Kidney capillary endothelial cell (primary cell): ENCODE measurements around the gene MTMR6.

ENCODE experiments used
- DNase-seq: peaks from one replicate; pipeline ENCODE4 v3.0.0-alpha.2; 2018; ENCODE audit warnings: low spot score

MTMR6 gene

DNA sequence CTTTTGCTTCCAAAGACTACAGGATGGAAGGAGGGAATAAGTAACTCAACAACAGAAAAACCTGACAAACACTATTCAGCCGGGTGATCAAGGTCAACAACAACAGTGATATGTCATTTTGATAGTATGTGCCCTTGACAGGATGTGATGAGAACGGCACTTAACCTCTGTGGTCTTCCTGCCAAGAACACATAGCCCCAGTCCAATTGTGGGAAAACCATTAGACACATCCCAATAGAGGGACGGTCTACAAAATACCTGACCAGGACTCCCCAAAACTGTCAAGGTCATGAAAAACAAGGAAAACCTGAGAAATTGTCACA lies 72.1 kb downstream of the MTMR6 start:
- DNase-seq: no peak

DNA sequence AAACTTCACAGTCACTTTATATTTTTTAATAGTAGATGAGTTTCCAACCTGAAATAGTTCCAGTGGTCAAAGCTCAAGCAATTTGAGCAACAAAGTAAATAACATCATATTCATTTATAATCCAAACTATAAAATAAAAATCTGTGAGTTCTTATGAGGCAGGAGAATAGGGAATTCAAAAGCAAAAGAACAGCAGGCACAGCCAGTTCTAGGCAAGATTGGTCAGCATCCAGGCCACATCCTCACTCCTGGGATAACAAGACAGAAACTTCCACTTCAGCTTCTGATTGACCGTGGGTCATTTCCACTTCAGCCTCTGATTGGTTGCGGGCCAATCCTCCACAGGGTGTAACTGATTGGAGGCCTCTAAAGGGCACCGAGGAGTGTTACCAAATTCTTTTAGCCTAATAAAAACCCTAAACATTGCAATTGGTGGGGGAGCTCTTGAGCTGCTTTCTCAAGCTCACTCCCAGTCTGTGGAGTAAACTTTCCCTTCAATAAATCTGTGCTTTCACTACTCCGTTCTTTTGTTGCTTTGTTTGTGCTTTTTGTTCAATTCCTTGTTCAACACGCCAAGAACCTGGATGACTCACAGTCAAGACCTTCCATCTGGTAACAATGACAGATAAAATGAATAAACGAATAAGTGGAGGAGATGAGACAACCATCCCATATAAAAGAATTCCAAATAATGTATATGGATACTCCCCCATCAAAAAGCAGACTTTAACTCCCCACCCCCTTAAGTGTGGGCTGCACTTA lies 72.6 kb downstream of the MTMR6 start:
- DNase-seq: no peak

DNA sequence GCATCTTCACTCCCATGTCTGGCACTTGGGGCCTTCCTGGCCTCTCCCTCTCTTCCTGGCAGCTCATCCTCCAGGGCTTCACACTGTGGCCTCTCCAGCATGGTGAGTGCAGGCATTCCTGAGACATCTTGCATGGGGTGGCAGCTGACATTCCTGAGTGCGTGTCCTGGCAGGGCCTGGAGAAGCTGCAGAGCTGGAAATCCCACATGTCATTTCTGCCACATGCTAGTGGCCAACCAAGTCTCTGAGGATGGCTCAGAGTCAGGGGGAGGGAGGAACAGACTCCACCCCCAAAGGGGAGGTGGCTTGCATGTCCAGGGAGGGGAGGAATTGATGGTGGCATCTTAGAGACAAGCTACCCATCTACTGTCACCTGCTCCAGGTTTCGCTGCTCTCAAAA lies 73.6 kb downstream of the MTMR6 start:
- no peak for DNase-seq

DNA sequence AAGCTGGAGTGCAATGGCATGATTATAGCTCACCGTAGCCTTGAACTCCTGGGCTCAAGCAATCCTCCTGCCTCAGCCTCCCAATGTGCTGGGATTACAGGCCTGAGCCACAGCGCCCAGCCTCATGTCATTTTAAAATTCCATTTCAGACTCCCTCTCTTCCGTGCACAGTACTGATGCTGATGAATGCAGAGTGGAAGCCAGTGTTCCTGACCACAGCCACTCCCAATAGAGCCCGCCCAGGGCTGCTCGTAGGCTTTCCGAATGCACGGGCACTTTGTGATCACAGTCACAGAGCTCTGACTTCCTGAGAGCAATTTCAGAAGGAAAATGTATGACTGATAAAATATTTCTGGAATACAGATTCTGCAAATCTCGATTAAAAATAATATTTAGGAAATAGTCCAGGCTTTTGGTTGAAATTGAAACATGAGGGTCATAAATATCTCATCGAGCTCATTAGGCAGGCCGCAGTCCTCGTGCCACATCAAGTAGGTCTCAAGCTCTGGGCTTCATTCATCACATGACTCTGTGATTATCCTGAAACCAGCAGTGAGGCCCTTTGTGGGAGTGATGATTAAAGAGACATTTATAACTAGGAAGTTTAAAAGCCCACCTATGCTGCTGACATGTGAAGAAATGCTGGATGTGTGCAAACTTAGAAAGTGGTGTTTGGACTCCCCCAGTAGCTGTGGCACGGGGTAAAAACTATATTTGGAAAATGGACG lies 76.3 kb downstream of the MTMR6 start:
- no peak for DNase-seq

DNA sequence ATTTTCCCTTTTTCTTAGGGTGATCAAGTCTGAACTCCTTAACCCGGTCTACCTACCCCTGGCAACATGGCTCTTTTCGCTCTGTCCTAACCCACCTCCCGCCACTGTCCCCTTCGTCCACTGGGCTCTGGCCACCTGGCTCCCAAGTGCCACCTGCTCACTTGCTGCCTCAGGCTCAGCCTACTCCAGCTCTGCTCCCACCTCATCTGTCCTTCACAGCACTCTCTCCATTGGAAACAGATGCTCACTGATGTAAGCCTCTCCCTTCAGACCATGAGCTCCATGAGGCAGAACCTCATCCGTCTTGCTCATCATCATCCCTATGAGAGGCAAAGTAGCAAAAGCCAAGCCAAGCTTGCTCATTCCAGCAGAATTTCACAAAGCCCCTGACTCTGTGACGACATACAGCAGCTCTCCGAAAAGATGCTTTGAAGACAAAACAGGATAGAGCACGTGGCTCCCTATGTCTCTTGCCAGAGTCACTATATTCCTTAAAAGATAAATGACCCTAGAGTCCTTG lies 79.9 kb downstream of the MTMR6 start:
- DNase-seq: no peak

DNA sequence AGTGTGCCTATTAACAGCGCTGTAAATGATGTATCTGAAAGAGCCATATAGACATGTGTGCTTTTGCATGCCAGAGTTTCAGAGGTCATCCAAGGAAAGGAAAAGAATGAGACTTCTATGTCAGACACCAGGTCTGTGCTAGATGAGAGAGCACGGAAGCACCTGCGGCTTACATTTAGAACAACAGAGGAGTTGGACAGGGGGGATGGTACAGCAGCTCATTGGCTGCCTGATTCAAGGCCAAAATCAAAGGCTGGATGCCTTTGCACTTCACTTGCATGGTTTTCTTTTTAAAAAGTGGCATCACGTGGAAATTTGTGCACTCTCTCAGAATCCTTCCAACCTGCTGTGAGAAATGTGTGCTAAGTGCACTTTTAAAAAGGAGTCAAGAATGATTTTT lies 82.4 kb downstream of the MTMR6 start:
- no peak for DNase-seq

DNA sequence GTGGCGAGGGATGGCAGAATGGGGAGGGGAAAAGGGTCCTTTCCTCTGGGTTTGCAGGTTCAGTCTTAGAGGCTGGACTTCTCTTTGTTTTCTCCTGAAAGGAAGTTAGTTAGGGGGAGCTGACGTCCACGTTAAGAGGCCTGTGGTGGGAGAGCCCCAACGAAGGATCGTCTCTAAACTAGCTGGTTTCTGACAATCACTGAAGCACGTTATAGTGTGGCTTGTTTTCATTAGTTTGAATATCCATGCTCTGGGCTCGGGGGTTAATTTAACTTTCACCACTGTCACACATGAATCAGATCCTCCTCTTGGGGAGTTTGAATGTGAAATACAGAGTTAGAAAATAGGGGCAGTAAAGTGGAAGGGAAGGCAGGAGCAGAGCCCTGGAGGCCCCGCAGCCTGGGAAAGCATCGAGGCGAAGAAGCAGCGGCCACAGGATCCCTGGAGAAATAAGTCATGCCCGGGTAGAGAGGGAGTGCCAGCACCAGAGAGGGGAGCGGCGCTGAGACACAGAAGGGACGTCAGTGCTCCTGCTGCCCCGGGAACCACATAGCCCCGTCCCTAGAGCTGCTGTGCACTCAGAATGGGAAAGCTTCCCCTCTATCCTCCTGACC lies 84.1 kb downstream of the MTMR6 start:
- no peak for DNase-seq

DNA sequence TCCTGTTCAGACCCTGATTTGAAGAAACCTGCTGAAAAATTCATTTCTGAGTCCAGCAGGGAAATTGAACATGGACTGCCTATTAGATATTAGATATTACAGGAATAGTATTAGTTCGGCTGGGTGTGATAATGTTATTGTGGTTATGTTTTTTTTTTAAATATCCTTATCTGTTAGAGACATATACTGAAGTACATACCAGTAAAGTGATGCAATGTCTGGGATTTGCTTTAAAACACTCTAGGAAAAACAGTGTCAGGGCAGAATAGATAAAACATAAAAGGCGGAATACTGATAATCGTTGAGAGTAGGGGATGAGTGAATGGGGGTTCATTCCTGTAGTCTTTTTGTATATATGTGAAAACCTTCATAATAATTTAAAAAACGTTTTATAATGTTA lies 86.5 kb downstream of the MTMR6 start:
- no peak for DNase-seq

DNA sequence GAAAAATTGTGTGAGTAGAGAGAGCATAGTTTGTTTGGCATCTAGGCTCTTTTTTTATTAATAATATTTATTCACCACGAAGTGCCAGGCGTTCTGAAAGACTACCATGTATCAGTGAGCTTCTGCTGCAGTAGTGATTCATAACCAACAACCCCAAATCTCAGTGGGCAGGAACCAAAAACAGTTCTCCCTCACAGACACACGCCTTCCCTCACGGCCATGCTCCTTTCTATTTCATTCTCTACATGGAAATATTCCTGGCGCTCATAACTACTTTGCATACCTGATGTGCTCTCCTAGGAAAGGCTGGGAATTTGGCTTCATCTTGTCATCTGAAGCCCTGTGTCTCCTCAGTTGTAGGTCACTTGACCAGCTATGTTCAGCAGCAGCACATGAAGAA lies 88.6 kb downstream of the MTMR6 start:
- no peak for DNase-seq

DNA sequence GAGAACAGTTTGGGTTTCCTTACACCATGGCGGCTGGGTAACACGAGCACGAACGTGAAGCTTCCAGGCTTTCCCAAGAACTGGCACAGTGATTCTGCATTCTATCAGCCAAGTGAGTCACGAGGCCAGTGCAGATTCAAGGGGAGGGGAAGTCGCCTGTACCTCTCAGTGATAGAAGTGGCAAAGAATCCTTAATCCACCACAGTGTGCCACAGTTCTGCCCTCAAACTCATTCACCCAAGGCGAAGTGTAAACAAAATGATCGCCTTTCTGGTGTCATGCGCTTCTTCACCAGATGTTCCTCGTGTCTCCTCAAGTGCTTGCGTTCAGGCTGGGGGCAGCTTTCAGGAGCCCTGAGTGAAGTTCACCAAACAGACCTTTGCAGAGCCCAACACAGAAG lies 90.3 kb downstream of the MTMR6 start:
- no peak for DNase-seq
